ENCODE measurements around the gene CHI3L1.

The CHI3L1 gene

DNA sequence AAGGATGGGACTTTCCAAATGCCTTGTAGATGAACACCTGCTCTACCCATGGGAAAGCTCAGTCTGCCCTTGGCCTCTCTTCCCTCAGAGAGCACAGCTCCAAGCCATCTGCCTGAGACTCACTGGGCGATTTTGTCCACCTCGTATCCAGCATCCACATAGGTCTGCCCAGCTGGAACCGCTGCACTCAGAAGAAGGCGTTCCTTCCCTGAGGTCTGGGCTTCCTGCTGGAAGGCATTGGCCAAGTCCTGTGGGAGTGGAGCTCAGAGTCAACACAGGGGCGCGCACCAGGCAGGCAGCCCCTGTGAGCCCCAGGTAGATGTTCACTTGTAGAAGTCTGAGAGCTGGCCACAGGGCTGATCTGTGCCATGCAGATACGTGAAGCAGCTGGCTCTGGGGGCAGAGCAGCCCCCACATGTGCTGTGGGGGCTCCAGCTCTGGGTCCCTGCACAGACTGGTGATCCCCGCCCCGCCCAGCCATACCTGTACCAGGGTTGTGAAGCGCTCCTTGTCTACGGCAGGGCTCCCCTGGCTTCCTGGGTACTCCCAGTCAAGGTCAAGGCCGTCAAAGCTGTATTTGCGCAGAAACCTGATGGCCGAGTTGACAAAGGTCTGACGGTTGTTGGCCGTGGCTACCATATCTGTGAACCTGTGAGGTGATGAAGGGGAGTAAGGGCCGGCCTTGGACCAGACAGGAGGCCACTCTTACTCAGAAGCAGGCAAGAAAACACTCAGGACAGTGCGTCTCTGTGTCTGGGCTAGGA lies 36.7 kb upstream of the CHI3L1 start:
- CTCF ChIA-PET = interaction anchor here (0.7 to 3.2 kb wide), 3 partner anchors 9 to 184 kb away, joined by 3 to 12 read pairs (median 4); no protein-coding TSS in a partner anchor

DNA sequence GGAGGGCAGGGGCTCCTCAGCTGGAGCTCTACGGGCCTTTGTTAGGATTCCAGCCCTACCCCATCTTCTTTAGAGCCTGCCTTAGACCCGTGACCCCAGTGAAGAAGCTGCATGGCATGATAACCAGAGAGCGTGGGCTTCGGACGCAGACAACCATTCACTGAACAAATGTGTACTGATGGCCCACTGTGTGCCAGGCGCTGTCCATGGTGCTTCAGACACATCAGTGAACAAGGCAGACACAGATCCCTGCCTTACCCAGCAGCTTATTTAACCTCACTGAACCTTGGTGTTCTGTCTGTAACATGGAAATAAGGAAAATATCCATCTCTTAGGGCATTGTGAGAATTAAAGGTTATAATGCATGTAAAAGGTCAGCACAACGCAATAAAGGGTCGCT lies 33.4 kb upstream of the CHI3L1 start:
- DNase-seq (ENCODE audit: extremely low spot score) = no peak
- POLR2A ChIA-PET = no interaction called here
- TF ChIP-seq, protein P1, sequence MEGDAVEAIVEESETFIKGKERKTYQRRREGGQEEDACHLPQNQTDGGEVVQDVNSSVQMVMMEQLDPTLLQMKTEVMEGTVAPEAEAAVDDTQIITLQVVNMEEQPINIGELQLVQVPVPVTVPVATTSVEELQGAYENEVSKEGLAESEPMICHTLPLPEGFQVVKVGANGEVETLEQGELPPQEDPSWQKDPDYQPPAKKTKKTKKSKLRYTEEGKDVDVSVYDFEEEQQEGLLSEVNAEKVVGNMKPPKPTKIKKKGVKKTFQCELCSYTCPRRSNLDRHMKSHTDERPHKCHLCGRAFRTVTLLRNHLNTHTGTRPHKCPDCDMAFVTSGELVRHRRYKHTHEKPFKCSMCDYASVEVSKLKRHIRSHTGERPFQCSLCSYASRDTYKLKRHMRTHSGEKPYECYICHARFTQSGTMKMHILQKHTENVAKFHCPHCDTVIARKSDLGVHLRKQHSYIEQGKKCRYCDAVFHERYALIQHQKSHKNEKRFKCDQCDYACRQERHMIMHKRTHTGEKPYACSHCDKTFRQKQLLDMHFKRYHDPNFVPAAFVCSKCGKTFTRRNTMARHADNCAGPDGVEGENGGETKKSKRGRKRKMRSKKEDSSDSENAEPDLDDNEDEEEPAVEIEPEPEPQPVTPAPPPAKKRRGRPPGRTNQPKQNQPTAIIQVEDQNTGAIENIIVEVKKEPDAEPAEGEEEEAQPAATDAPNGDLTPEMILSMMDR (IDR thresholded peaks at IDR 0.05; ENCODE audit: control extremely low read depth, extremely low read depth, low read depth, missing control alignments) = no peak
- CTCF ChIA-PET = interaction anchor here (1.0 to 7.2 kb wide), 3 partner anchors 20 to 182 kb away, joined by 3 to 174 read pairs (median 4); no protein-coding TSS in a partner anchor

More for the DNA sequence above, 36.7 kb upstream of the CHI3L1 start:
- TF ChIP-seq, protein P1 (IDR thresholded peaks at IDR 0.05; ENCODE audit: control extremely low read depth, extremely low read depth, low read depth, missing control alignments) = no peak
- DNase-seq (ENCODE audit: extremely low spot score) = no peak
- POLR2A ChIA-PET = interaction anchor here (0.6 kb wide), 1 partner anchor 9 kb away, joined by 5 read pairs; no protein-coding TSS in a partner anchor

DNA sequence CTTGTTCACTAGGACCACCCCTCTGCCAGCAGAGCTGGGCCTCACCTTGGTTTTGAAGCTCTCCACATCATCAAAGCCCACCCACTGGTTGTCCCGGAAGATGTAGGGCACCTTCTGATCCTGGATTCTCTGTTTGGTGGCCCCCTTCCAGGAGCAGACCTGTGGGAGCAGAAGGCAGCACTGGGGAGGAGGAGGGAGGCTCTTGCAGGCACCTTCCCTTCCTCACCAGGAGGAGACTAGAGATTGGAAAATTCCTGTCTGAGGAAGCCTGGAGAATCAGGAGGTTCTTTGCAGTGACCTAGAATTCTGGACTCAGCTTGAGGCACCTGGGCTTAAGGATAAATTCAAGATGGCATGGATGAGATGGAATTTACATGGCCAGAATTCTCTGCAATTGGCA lies 32.7 kb upstream of the CHI3L1 start:
- no peak for DNase-seq (ENCODE audit: extremely low spot score)
- CTCF ChIA-PET = interaction anchor here (1.0 to 7.2 kb wide), 6 partner anchors 9 to 181 kb away, joined by 3 to 174 read pairs (median 8); partner anchors contain the start of gene CHIT1
- POLR2A ChIA-PET = no interaction called here
- TF ChIP-seq, protein P1 (IDR thresholded peaks at IDR 0.05; ENCODE audit: control extremely low read depth, extremely low read depth, low read depth, missing control alignments) = no peak

DNA sequence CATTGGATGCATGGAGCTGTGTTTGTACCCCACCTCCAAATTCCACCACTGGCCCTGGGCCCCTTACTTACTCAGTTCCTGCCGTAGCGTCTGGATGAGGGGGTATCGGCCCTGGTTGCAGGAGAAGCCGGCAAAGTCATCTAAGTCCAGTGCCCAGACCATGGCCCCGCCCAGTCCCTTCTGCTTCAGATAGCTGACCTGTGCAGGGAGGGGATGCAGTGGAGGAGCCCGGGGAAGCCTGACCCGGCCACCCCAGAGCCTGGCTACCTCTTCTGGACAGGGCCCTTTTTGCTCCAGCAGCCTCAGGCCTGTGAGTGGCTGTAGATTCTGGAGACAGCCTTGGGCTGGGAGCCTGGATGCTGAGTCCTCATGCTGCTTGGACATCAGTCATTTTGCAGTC lies 31.2 kb upstream of the CHI3L1 start:
- ChIA-PET POLR2A (no interaction called here), CTCF (interaction anchor here (1.1 to 7.2 kb wide), 18 partner anchors 10 to 498 kb away, joined by 3 to 174 read pairs (median 11); partner anchors contain the start of genes CHIT1 and MYOG)
- TF ChIP-seq, protein P1 (IDR thresholded peaks at IDR 0.05; ENCODE audit: control extremely low read depth, extremely low read depth, low read depth, missing control alignments) = no peak
- no peak for DNase-seq (ENCODE audit: extremely low spot score)

DNA sequence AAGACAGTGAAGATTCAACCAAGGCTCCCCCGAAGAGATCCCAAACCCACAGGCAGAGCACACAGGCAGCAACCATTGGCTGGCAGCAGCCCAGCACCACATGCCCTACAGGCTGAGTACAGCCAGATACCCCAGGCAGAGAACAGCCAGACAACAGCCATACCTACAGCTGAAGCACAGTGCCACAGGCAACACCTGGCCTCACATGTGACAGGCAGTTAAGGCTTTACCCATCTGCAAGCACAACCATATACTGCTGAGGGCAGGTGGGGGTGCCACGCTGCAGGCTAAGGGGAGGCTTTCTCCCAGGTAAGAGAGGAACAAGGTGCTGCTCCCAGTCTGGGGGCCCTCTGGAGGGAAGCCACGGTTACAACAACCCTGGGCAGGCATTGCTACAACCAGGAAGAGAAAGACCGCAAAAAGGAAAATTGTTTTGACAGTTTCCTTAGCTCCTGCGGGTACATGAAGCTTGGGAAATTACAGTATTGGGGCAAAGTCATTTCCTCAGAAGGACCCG lies 30.7 kb upstream of the CHI3L1 start:
- POLR2A ChIA-PET = no interaction called here
- no peak for DNase-seq (ENCODE audit: extremely low spot score)
- TF ChIP-seq, protein P1 (IDR thresholded peaks at IDR 0.05; ENCODE audit: control extremely low read depth, extremely low read depth, low read depth, missing control alignments) = no peak
- CTCF ChIA-PET = interaction anchor here (1.1 to 7.2 kb wide), 25 partner anchors 11 to 187 kb away, joined by 3 to 174 read pairs (median 11); partner anchors contain the start of genes CHIT1 and MYOG

DNA sequence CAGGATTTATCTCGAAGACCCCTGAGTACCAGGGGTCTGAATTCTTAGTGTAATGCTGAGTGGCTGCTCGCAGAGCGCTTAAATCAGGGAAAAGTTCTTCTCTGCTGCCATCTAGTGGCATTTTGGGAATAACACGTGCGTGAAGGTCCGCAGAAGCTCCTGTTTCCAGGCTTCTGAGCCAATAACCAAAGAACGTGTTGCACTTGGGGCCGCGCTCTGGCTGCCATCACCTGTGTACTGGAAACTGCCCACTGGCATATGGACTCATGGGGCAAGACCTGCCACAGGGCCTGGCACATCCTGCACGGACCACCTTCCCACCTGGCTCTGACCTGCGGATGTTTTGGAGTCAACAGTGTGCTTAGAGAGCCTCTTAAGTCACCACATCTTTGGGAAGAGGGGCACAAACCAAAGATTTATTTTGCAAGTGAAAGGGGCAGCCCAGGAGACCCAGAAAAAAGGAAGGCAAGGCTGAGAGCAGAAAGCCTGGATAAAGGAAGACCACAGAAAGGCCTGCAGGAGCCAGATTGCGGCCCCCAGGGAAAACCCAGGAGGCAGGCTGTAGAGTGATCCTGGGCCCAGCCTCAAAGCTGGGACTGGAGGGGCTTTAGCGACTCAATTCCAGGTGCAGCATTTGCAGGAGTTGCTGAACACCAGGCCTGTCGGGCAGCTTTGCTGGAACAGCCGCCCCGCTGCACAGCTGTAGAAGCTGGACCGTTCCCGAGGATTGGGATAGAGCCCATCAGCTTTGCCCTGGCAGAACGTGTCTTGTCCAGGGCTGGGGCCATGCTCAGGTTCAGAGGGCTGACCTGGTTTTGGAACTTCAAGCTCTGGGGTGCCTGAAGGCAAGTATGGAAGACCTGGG lies 30.0 kb upstream of the CHI3L1 start:
- DNase-seq (ENCODE audit: extremely low spot score) = peak; percentile 77
- ChIA-PET POLR2A (no interaction called here), CTCF (interaction anchor here (0.8 to 7.2 kb wide), 40 partner anchors 8 to 436 kb away, joined by 3 to 174 read pairs (median 6); partner anchors contain the start of genes CHIT1 and MYOG)
- TF ChIP-seq, protein P1 (IDR thresholded peaks at IDR 0.05; ENCODE audit: control extremely low read depth, extremely low read depth, low read depth, missing control alignments) = peak; percentile 83
